HT1080 (cell line): ENCODE data around the gene LDB2. TPM values are rescaled to one million over a fixed set of nuclear protein-coding genes. Genes with fewer than 3 reads are reported as not detected.

Experiments used
- DNase-seq: peaks from one replicate; pipeline ENCODE4 v3.0.0-alpha.2; 2015; ENCODE audit warnings: low read depth
- total RNA-seq: library from RNA; depleted of rRNA; stranded (reverse); fragments of >200 nt; shearing (Covaris generic); gene quantifications from 2 replicates; pipeline ENCODE4 v1.2.3, GENCODE V29; 2014

The LDB2 gene
- total RNA-seq, 1 experiment from 2014 or later: 3.5 TPM

- no peak for DNase-seq
These were observed 13.6 kb downstream of the LDB2 start for GRCh38 chr4:16884673-16885460.

GRCh38 chr4:16883806-16884205, 14.6 kb downstream of the LDB2 start:
- DNase-seq: no peak

GRCh38 chr4:16881151-16881884, 17.1 kb downstream of the LDB2 start:
- no peak for DNase-seq

GRCh38 chr4:16875487-16875886, 23.0 kb downstream of the LDB2 start:
- peak; percentile 67 for DNase-seq

- no peak for DNase-seq
These were observed 28.7 kb downstream of the LDB2 start for GRCh38 chr4:16869594-16870245.

- no peak for DNase-seq
These were observed 29.8 kb downstream of the LDB2 start for GRCh38 chr4:16868674-16869073.

GRCh38 chr4:16867827-16868226, 30.6 kb downstream of the LDB2 start:
- no peak for DNase-seq

- no peak for DNase-seq
These were observed 31.5 kb downstream of the LDB2 start for GRCh38 chr4:16866974-16867373.

GRCh38 chr4:16865897-16866283, 32.6 kb downstream of the LDB2 start:
- DNase-seq: no peak

GRCh38 chr4:16865209-16865896, 33.1 kb downstream of the LDB2 start:
- DNase-seq: no peak

GRCh38 chr4:16864199-16864598, 34.2 kb downstream of the LDB2 start:
- DNase-seq: peak; percentile 13

GRCh38 chr4:16862697-16863096, 35.7 kb downstream of the LDB2 start:
- DNase-seq: no peak

- peak; percentile 77 for DNase-seq
These were observed 37.9 kb downstream of the LDB2 start for GRCh38 chr4:16860516-16860915.

- DNase-seq: no peak
These were observed 39.4 kb downstream of the LDB2 start for GRCh38 chr4:16859031-16859430.

- DNase-seq: peak; percentile 84
These were observed 40.1 kb downstream of the LDB2 start for GRCh38 chr4:16858275-16858752.

- no peak for DNase-seq
These were observed 41.0 kb downstream of the LDB2 start for GRCh38 chr4:16857425-16857824.

GRCh38 chr4:16853640-16854039, 44.8 kb downstream of the LDB2 start:
- no peak for DNase-seq

- no peak for DNase-seq
These were observed 45.8 kb downstream of the LDB2 start for GRCh38 chr4:16852644-16853043.

GRCh38 chr4:16852228-16852627, 46.2 kb downstream of the LDB2 start:
- no peak for DNase-seq

- no peak for DNase-seq
These were observed 51.8 kb downstream of the LDB2 start for GRCh38 chr4:16846540-16847117.
